Activated T-helper 2 cell treated with anti-CD3 and anti-CD28 coated beads, Interferon-gamma antibody, Interleukin-2, Interleukin-4, amounts not matched to agents 10 μg/mL and 5 μg/mL and 100 μg/mL, durations not matched to agents 14 hours and 24 hours and 36 hours (primary cell): ENCODE measurements around the gene TTYH1. TPM values are rescaled to one million over a fixed set of nuclear protein-coding genes. Genes with fewer than 3 reads are reported as not detected.
A peak's percentile ranks its signal among the peaks of the same experiment; 100 is the strongest.

Experiments
- DNase-seq: peaks from one replicate; pipeline ENCODE4 v3.0.0; 2021; ENCODE audit warnings: low spot score
- H3K27ac Mint-ChIP-seq: one replicate; pipeline ENCODE4 v1.8.0; 2021; ENCODE audit warnings: mixed read lengths
- H3K27me3 Mint-ChIP-seq: one replicate; pipeline ENCODE4 v1.8.0; 2021; ENCODE audit warnings: low read depth, mixed read lengths
- H3K36me3 Mint-ChIP-seq: one replicate; pipeline ENCODE4 v1.8.0; 2021; ENCODE audit warnings: low read depth, mixed read lengths
- H3K4me1 Mint-ChIP-seq: one replicate; pipeline ENCODE4 v1.8.0; 2021; ENCODE audit warnings: low read depth, mixed read lengths
- H3K4me3 Mint-ChIP-seq: one replicate; pipeline ENCODE4 v1.8.0; 2021; ENCODE audit warnings: low read depth, mild to moderate bottlenecking, moderate library complexity, mixed read lengths
- H3K9me3 Mint-ChIP-seq: one replicate; pipeline ENCODE4 v1.8.0; 2021; ENCODE audit warnings: mixed read lengths
- intact Hi-C: fragments of 100-400 bp; cut with micrococcal nuclease; formaldehyde crosslinking; loops from one replicate; pipeline ENCODE4 v1.15.1; 2023
- total RNA-seq: library from RNA; stranded (reverse); gene quantifications from 2 replicates; pipeline ENCODE4 v1.2.3, GENCODE V29; 2022

TTYH1 gene
- total RNA-seq, 1 donor from 2014 or later = 0.50 TPM

GRCh38 chr19:54403054-54403453, 12.2 kb upstream of the TTYH1 start:
- Mint-ChIP-seq H3K4me3 (no peak overlapping the region), H3K27me3 (peaks cover 3% of the 10 kb centered on the region), H3K36me3 (no peaks in the 10 kb centered on the region), H3K27ac (no peak overlapping the region), H3K9me3 (peaks cover 8% of the 10 kb centered on the region), H3K4me1 (no peaks in the 10 kb centered on the region)
- intact Hi-C loops = no loop called here
- no peak for DNase-seq

GRCh38 chr19:54405628-54406027, 9.6 kb upstream of the TTYH1 start:
- intact Hi-C loops = no loop called here
- Mint-ChIP-seq H3K27me3 (peaks cover 3% of the 10 kb centered on the region), H3K4me3 (no peak overlapping the region), H3K36me3 (peaks cover 3% of the 10 kb centered on the region), H3K4me1 (no peaks in the 10 kb centered on the region), H3K9me3 (peaks cover 15% of the 10 kb centered on the region), H3K27ac (no peak overlapping the region)
- no peak for DNase-seq

- Mint-ChIP-seq H3K27me3 (peaks cover 8% of the 10 kb centered on the region), H3K4me1 (no peaks in the 10 kb centered on the region), H3K36me3 (peaks cover 3% of the 10 kb centered on the region), H3K4me3 (no peak overlapping the region), H3K27ac (no peak overlapping the region), H3K9me3 (peaks cover 15% of the 10 kb centered on the region)
- DNase-seq = no peak
- intact Hi-C loops = no loop called here
Observed at GRCh38 chr19:54407780-54408179, 7.5 kb upstream of the TTYH1 start.

GRCh38 chr19:54408456-54409026, 6.7 kb upstream of the TTYH1 start:
- Mint-ChIP-seq H3K27me3 (peaks cover 9% of the 10 kb centered on the region), H3K9me3 (peaks cover 15% of the 10 kb centered on the region), H3K36me3 (peaks cover 3% of the 10 kb centered on the region), H3K27ac (peak overlapping the region; percentile 46), H3K4me3 (no peak overlapping the region), H3K4me1 (no peaks in the 10 kb centered on the region)
- no peak for DNase-seq
- intact Hi-C loops = no loop called here

GRCh38 chr19:54411033-54411432, 4.2 kb upstream of the TTYH1 start:
- Mint-ChIP-seq H3K36me3 (peaks cover 3% of the 10 kb centered on the region), H3K4me3 (no peak overlapping the region), H3K4me1 (no peaks in the 10 kb centered on the region), H3K9me3 (peaks cover 20% of the 10 kb centered on the region), H3K27ac (no peak overlapping the region), H3K27me3 (peaks cover 22% of the 10 kb centered on the region)
- intact Hi-C loops = no loop called here
- DNase-seq = no peak

- no peak overlapping the region for H3K27ac Mint-ChIP-seq
- intact Hi-C loops = no loop called here
Observed at GRCh38 chr19:54412877-54413276, 2.4 kb upstream of the TTYH1 start.

GRCh38 chr19:54414156-54414555, 1.1 kb upstream of the TTYH1 start:
- no peak overlapping the region for H3K27ac Mint-ChIP-seq
- H3K4me3 Mint-ChIP-seq = no peak overlapping the region
- peaks cover 8% of the 10 kb centered on the region for H3K9me3 Mint-ChIP-seq
- peaks cover 14% of the 10 kb centered on the region for H3K4me1 Mint-ChIP-seq
- intact Hi-C loops = no loop called here
- peaks cover 32% of the 10 kb centered on the region for H3K27me3 Mint-ChIP-seq
- DNase-seq = no peak
- no peaks in the 10 kb centered on the region for H3K36me3 Mint-ChIP-seq

More at GRCh38 chr19:54412877-54413276, 2.4 kb upstream of the TTYH1 start:
- H3K4me3 Mint-ChIP-seq = no peak overlapping the region
- peaks cover 9% of the 10 kb centered on the region for H3K4me1 Mint-ChIP-seq
- H3K27me3 Mint-ChIP-seq = peaks cover 32% of the 10 kb centered on the region
- peaks cover 14% of the 10 kb centered on the region for H3K9me3 Mint-ChIP-seq
- peaks cover 3% of the 10 kb centered on the region for H3K36me3 Mint-ChIP-seq
- no peak for DNase-seq

- intact Hi-C loops = no loop called here
- H3K27ac Mint-ChIP-seq = no peak overlapping the region
- DNase-seq = no peak
- H3K36me3 Mint-ChIP-seq = no peaks in the 10 kb centered on the region
- H3K27me3 Mint-ChIP-seq = peaks cover 28% of the 10 kb centered on the region
- H3K4me1 Mint-ChIP-seq = peaks cover 14% of the 10 kb centered on the region
- H3K9me3 Mint-ChIP-seq = peaks cover 5% of the 10 kb centered on the region
- no peak overlapping the region for H3K4me3 Mint-ChIP-seq
Observed at GRCh38 chr19:54415901-54416673, 823 bp downstream of the TTYH1 start.

GRCh38 chr19:54416695-54417491, 1.6 kb downstream of the TTYH1 start:
- Mint-ChIP-seq H3K27me3 (peaks cover 27% of the 10 kb centered on the region), H3K4me1 (peaks cover 14% of the 10 kb centered on the region)

GRCh38 chr19:54418030-54418929, 3.0 kb downstream of the TTYH1 start:
- peaks cover 5% of the 10 kb centered on the region for H3K9me3 Mint-ChIP-seq
- no peaks in the 10 kb centered on the region for H3K36me3 Mint-ChIP-seq
- H3K27ac Mint-ChIP-seq = peak overlapping the region; percentile 16
- H3K27me3 Mint-ChIP-seq = peaks cover 27% of the 10 kb centered on the region
- peak overlapping the region; percentile 1 for H3K4me3 Mint-ChIP-seq
- intact Hi-C loops = no loop called here
- DNase-seq = peak; percentile 37
- peaks cover 14% of the 10 kb centered on the region for H3K4me1 Mint-ChIP-seq

More at GRCh38 chr19:54416695-54417491, 1.6 kb downstream of the TTYH1 start:
- Mint-ChIP-seq H3K9me3 (peaks cover 5% of the 10 kb centered on the region), H3K27ac (no peak overlapping the region), H3K4me3 (no peak overlapping the region), H3K36me3 (no peaks in the 10 kb centered on the region)
- no peak for DNase-seq
- intact Hi-C loops = no loop called here

- intact Hi-C loops = no loop called here
- Mint-ChIP-seq H3K27me3 (peaks cover 22% of the 10 kb centered on the region), H3K4me3 (no peak overlapping the region), H3K4me1 (peaks cover 14% of the 10 kb centered on the region), H3K27ac (no peak overlapping the region), H3K36me3 (no peaks in the 10 kb centered on the region), H3K9me3 (peaks cover 2% of the 10 kb centered on the region)
- no peak for DNase-seq
Observed at GRCh38 chr19:54418930-54419800, 3.9 kb downstream of the TTYH1 start.
